Measurements from ENCODE around the gene ZNF418.

ZNF418 gene

DNA sequence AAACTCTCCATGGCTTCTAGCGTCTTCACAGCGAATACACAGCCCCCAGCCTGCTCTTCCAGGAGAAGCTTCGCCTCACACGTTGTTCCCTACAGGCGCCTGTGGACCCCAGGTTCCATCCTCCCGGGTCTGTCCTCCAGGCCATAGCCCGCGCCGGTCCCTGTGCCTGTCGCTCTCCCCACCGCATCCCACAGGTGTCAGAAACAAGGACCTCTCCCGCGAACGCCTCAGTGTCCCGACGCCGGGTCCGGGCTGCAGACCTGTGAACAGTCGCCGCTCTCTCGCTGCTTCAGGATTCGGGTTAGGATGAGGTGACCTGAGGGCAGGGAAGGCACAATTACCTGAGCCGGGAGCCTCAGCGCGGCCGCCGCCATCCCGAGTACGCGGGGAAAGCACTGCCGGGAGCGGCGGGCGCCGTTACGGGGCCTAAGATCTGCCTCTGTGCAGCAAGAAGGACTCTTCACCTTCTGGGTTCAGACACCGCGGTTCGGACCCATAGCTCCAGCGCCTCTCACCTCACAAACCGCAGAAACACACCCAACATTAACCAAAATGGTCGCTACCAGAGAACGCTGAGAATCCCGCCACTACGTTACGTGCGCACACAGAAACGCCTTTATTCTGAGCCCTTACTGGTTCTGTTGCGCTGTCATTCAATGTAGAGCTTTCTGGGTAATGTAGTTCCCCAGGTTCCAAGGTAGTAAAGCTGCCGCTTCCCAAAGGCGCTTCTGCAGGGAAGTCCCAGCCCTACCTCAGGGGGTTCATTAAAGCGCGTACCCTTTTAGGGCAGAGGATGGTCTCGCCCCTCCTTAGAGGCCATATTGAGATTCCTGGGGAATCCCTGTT, at the start of gene ZNF418:
Gene ZNF418, minus strand, starts transcription at position 583 of the 846 bp plus-strand sequence. CDS start 1,580 bp downstream, outside the sequence.
- DNase-seq (ENCODE audit: low read depth in 1 of 2, low spot score in 1 of 2), result peak; percentile 1 to 21

- no peak for DNase-seq (ENCODE audit: low read depth in 1 of 2, low spot score in 1 of 2)
Observed at GRCh38 chr19:57978586-57979289, 43.5 kb upstream of the ZNF418 start.

DNA sequence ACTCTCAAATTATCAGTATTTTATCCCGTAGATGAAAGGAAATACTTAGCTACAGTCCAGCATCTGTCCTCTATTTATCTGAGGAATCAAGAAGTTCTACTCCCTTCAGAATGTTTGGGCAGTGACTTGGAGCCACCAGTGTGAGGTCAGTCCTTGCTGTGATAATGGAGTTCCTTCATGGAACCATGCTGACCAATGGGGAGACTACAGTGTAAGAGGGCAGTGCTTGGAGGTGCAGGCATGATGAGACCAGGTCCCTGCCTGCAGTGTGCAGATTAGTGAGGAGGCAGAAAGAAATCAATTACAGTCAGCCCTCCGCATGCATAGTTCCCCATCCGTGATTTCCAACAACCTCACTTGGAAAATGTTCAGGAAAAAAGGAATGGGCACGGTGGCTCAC, 39.2 kb upstream of the ZNF418 start, which contains the start of gene C19orf18:
Gene C19orf18, minus strand, starts transcription at position 101 of the 400 bp plus-strand sequence. CDS start 102 bp downstream, outside the sequence.
- DNase-seq (ENCODE audit: low read depth in 1 of 2, low spot score in 1 of 2), result no peak

DNA sequence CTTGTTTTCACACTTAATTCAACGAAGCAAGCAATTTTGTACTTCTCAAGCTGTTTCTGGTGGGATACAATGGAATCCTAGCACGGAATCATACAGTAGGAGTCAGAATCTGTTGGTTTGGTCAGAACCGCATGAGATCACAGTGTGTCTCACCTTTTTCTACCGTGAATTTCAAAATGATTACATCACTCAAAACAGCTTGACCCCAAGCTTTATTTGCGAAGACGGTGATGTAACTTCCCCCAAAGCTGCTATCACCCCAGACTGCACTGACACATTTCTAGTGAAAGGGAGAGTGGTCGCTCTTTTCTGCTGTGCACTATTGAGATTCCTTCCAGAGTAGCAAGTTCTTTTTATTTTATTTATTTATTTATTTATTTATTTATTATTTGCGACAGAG, 29.6 kb upstream of the ZNF418 start:
- no peak for DNase-seq (ENCODE audit: low read depth in 1 of 2, low spot score in 1 of 2)

DNA sequence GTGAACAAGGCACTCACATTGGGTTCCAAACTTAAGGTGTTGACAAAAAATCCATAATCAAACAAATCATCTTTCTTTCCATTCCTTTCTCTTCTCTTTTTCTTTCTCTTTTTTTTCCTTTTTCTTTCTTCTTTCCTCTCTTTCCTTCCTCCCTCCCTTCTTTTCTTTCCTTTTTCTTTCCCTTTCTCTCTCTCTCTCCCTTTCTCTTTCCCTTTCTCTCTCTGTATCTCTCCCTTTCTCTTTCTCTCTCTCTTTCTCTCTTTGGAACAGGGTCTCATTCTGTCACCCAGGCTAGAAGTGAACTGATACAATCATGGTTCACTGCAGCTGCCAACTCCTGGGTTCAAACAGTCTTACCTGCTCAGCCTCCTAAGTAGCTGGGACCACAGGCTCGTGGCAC, 26.6 kb upstream of the ZNF418 start:
- DNase-seq (ENCODE audit: low read depth in 1 of 2, low spot score in 1 of 2), result no peak

DNA sequence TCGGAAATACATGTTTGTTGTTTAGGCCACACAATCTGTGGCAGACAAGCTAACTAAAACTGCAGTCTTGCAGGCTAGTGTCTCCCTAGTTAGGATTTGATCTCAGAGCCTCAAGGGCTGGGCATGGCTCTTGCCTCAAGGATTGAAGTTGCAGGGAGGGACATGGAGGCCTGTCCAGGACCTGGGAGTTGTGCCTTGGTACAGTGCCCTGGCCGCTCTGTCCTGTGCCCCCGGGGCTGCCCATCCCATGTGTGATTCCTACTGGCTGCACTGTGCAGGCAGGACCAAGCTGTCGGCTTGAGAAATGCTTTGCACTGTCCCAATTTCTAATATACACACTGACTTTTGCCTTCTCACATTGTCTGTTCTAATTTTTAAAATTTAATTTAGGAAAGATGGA, 19.8 kb upstream of the ZNF418 start:
- DNase-seq (ENCODE audit: low read depth in 1 of 2, low spot score in 1 of 2), result no peak

GRCh38 chr19:57949702-57950101, 14.5 kb upstream of the ZNF418 start:
- DNase-seq (ENCODE audit: low read depth in 1 of 2, low spot score in 1 of 2), result no peak

- no peak for DNase-seq (ENCODE audit: low read depth in 1 of 2, low spot score in 1 of 2)
Observed at GRCh38 chr19:57949296-57949695, 14.1 kb upstream of the ZNF418 start.

DNA sequence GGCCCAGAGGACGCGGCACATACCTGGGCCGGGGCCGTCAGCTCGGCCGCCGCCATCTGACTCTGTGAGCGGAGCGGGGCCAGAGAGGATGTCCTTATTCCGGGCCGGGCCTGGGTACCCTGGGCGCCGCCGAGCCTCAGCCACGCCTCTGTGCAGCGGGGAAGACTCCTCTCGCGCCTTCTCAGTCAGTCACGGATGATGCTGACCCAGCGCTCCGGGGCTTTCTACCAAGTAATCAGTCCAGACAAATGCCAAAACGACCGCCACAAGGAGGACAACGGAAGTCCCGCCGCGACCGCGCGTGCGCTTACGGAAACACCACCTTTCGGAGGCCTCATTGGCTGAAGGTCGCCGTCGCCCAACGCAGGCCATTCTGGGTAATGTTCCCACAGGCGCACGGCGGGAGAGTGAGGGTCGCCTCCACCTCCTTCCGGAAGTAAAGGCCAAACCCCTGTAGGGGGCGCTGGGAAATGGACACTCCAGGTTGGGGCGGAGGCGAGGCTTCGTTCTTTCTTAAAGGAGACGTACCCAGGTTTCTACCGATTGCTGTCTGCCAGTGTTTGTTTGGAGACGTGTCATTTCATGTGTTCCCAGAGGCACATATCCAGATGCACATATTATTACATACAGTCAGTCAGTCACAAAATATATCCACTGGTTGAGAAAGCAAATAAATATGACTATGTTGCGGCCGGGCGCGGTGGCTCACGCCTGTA, 12.4 kb upstream of the ZNF418 start, which contains the start of gene ZNF256:
Gene ZNF256, minus strand, starts transcription at position 288 of the 716 bp plus-strand sequence. Its CDS starts 232 bp downstream, at position 56.
- DNase-seq (ENCODE audit: low read depth in 1 of 2, low spot score in 1 of 2), result peak; percentile 79 to 91

GRCh38 chr19:57947088-57947418, 11.9 kb upstream of the ZNF418 start:
- DNase-seq (ENCODE audit: low read depth in 1 of 2, low spot score in 1 of 2), result no peak

DNA sequence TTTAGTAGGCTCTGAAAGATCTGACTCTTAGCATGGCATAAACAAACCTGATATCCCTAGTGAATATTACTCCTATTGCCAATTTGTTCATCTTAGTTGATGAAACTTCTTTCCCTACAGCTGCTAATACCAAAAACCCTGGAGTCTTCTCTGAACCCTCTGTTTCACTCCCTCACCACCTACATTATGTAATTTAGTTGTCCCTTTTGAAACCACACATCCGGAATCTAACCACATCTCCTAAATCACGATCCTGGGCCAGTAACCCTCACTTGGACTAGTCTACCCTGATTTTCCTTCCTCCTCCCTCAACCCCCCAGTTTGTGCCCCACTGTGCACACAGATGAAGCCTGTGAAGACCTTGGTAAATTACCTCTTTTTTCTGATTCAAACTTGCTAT, 11.1 kb upstream of the ZNF418 start:
- no peak for DNase-seq (ENCODE audit: low read depth in 1 of 2, low spot score in 1 of 2)

- DNase-seq (ENCODE audit: low read depth in 1 of 2, low spot score in 1 of 2), result no peak
Observed at GRCh38 chr19:57941593-57941992, 6.4 kb upstream of the ZNF418 start.

GRCh38 chr19:57935731-57936130, 529 bp upstream of the ZNF418 start:
- no peak for DNase-seq (ENCODE audit: low read depth in 1 of 2, low spot score in 1 of 2)

- DNase-seq (ENCODE audit: low read depth in 1 of 2, low spot score in 1 of 2), result no peak
Observed at GRCh38 chr19:57927587-57927986, 7.6 kb downstream of the ZNF418 start.

DNA sequence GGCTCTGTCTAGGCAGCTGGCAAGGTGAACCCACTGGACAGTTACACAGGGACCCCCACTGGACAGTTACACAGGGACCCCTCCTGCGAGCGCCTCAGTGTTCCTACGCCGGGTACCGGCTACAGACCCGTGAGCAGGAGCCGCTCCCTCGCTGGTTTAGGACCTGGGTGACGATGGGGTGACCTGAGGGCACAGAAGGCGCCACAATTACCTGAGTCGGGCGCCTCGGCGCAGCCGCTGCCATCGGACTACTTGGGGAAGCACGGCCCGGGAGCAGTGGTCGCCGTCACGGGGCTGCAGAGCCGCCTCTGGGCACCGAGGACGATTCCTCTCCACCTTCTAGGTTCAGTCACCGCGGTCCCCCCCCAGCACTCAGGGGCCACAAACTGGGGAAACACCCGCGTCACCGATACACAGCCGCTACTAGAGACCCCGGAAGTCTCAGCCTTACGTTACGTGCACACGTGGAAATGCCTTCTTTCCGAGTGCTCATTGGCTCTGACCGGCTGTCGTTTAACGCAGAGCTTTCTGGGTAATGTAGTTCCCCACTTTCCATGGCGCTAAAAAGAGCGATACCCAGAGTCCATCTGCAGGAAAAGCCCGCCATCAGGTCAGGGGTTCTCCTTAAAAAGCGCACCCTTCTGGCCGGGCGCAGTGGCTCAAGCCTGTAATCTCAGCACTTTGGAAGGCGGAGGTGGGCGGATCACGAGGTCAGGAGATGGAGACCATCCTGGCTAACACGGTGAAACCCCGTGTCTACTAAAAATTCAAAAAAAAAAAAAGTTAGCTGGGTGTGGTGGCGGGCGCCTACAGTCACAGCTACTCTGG, 18.8 kb downstream of the ZNF418 start, which contains the start of gene ZNF417:
Gene ZNF417, minus strand, starts transcription at position 425 of the 828 bp plus-strand sequence. Its CDS starts 181 bp downstream, at position 244.
- DNase-seq (ENCODE audit: low read depth in 1 of 2, low spot score in 1 of 2), result peak; percentile 60 to 87

DNA sequence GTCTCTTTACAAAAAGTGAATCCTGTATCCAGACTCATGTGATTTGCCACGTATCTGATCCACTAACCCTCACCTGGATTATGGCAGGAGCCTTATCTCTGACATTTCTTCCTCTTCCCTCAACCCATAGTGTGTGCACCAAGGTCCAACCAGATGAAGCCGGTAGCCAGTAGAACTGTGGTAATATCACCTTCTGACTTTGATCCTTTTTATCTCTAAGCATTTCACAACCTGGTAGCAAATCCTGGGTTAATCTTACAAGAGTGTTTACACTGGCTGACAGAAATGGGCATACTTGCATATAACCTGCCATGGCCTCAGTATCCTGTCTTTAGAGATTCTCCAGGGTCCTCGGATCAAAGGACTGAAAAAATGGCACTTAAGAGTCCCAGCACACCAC, 20.7 kb downstream of the ZNF418 start:
- no peak for DNase-seq (ENCODE audit: low read depth in 1 of 2, low spot score in 1 of 2)

DNA sequence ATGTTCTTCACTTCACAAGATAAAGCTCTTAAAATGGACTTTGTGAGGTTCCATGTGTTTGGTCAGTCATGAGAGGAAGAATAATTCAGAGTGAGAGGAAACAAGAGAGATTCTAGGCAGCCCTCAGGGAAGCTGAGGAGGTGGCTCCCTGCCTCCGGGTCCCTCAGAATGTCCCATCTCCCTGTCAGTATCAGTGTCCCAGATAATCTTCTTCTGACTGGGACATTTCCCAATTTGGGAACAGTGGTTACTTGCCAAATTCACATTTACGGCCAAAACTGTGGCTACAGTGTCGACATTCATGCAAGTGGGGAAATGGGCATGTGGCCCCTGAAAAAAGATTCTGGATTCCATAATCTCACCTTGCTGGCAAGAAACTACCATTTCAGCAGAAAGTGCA, 27.8 kb downstream of the ZNF418 start:
- no peak for DNase-seq (ENCODE audit: low read depth in 1 of 2, low spot score in 1 of 2)

DNA sequence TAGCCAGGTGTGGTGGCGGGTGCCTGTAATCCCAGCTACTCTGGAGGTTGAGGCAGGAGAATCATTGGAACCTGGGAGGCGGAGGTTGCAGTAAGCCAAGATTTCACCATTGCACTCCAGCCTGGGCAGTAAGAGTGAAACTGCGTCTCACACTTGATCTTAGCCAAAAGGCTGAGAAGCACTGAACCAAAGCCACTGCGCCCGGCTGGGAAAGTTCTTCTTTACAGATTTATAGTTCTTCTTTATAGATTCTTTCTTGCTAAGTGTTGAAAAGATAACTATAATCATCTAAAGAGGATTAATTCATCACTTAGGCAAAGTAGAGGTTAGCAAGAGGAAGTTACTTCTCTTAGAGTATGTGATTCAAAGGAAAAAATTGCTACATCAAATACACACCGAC, 29.9 kb downstream of the ZNF418 start:
- no peak for DNase-seq (ENCODE audit: low read depth in 1 of 2, low spot score in 1 of 2)

DNA sequence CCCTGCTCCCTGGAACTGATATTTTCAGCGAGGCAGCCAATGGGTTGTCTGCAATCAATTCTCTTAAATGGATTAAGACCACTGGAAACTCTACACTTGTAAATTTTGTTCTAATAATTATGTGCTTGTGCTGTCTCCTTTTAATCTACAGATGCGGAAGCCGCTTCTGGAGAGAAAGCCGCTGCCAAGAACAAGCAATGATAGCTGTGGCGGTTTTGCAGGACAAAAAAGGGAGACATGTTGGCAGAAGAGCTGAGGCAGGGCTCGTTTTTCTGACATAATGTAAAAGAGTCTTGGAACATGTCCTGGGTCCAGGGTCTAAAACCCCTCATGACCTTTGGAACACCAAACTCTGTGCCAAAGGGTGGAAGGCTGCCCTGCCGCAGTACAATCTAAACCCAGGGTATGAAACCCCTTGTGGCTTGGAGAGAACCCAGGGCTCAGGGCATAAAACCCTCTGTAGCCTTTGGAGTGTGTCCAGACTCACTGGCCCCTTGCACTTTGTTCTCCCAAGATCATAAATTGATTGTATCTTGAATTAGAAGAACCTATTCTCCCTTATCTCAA, 31.5 kb downstream of the ZNF418 start:
- DNase-seq (ENCODE audit: low read depth in 1 of 2, low spot score in 1 of 2), result no peak

- no peak for DNase-seq (ENCODE audit: low read depth in 1 of 2, low spot score in 1 of 2)
Observed at GRCh38 chr19:57900311-57900710, 34.9 kb downstream of the ZNF418 start.

Measured in activated CD4-positive, alpha-beta T cell treated with anti-CD3 and anti-CD28 coated beads, Interleukin-2, amount 50 U/mL, for 24 hours (primary cell).